ENCODE measurements around the gene DEFB114. TPM values are rescaled to one million over a fixed set of nuclear protein-coding genes. Genes with fewer than 3 reads are reported as not detected.

The DEFB114 gene
- total RNA-seq, 1 experiment from 2014 or later = not detected

DNA sequence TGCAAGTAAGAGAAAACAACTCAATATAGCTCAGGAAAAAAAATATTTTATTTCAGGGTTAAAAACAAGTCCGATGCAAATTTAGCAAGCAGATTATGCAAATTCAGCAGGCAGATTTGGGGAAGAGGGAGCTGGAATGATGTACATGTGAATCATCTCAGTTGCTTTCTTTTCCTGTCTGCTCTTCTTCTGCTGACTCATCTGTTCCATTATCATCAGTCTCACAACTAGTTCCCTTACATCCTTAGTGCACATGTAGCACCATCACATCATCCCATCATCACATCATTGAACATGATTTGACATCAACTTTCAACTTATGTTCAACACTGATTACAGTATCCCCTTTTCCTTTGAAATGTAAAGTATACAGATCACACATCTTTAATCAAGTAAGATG lies 16.9 kb upstream of the DEFB114 start:
- H3K27me3 ChIP-seq (ENCODE audit: low read length) = no peaks in the 10 kb centered on the region
- peaks cover under 1% of the 10 kb centered on the region; the same call in 1 of the 2 replicates for H3K9me3 ChIP-seq (ENCODE audit: low read length)
- no peak overlapping the region for H3K4me2 ChIP-seq (ENCODE audit: low read depth, low read length, poor library complexity, severe bottlenecking)
- H3K4me1 ChIP-seq (ENCODE audit: low read length) = no peaks in the 10 kb centered on the region
- no peak overlapping the region for H3K27ac ChIP-seq (ENCODE audit: low read length)
- no peak for DNase-seq
- H2AFZ ChIP-seq (ENCODE audit: low read length) = no peak overlapping the region
- no peak overlapping the region for H3K9ac ChIP-seq (ENCODE audit: low read length)
- no peaks in the 10 kb centered on the region; the same call in 1 of the 2 replicates for H3K9me2 ChIP-seq (replicated peaks; ENCODE audit: insufficient read depth, low read length)
- no peak overlapping the region for H3K4me3 ChIP-seq (ENCODE audit: low read length)
- H4K20me1 ChIP-seq (ENCODE audit: insufficient read depth, low read depth, low read length) = no peaks in the 10 kb centered on the region
- no peaks in the 10 kb centered on the region for H3K36me3 ChIP-seq (ENCODE audit: insufficient read depth, low read length)
- no peaks in the 10 kb centered on the region for H3K79me2 ChIP-seq (ENCODE audit: low read length)

GRCh38 chr6:49979584-49979983 lies 15.6 kb upstream of the DEFB114 start:
- no peak overlapping the region for H3K4me3 ChIP-seq (ENCODE audit: low read length)
- H3K4me1 ChIP-seq (ENCODE audit: low read length) = no peaks in the 10 kb centered on the region
- no peak overlapping the region for H3K27ac ChIP-seq (ENCODE audit: low read length)
- H4K20me1 ChIP-seq (ENCODE audit: insufficient read depth, low read depth, low read length) = no peaks in the 10 kb centered on the region
- no peak overlapping the region for H2AFZ ChIP-seq (ENCODE audit: low read length)
- no peaks in the 10 kb centered on the region; the same call in 1 of the 2 replicates for H3K9me2 ChIP-seq (replicated peaks; ENCODE audit: insufficient read depth, low read length)
- H3K9me3 ChIP-seq (ENCODE audit: low read length) = no peaks in the 10 kb centered on the region; the same call in 1 of the 2 replicates
- H3K36me3 ChIP-seq (ENCODE audit: insufficient read depth, low read length) = no peaks in the 10 kb centered on the region
- DNase-seq = no peak
- H3K4me2 ChIP-seq (ENCODE audit: low read depth, low read length, poor library complexity, severe bottlenecking) = no peak overlapping the region
- no peaks in the 10 kb centered on the region for H3K27me3 ChIP-seq (ENCODE audit: low read length)
- no peak overlapping the region for H3K9ac ChIP-seq (ENCODE audit: low read length)
- no peaks in the 10 kb centered on the region for H3K79me2 ChIP-seq (ENCODE audit: low read length)

- Histone ChIP-seq H3K4me3 (ENCODE audit: low read length) (peak overlapping the region; percentile 30; the same call in 1 of the 2 replicates), H3K9ac (ENCODE audit: low read length) (no peak overlapping the region), H2AFZ (ENCODE audit: low read length) (no peak overlapping the region), H3K36me3 (ENCODE audit: insufficient read depth, low read length) (no peaks in the 10 kb centered on the region), H3K27ac (ENCODE audit: low read length) (no peak overlapping the region), H3K4me2 (ENCODE audit: low read depth, low read length, poor library complexity, severe bottlenecking) (peak overlapping the region; percentile 44), H3K9me3 (ENCODE audit: low read length) (no peaks in the 10 kb centered on the region), H3K79me2 (ENCODE audit: low read length) (no peaks in the 10 kb centered on the region), H3K4me1 (ENCODE audit: low read length) (no peaks in the 10 kb centered on the region), H4K20me1 (ENCODE audit: insufficient read depth, low read depth, low read length) (no peaks in the 10 kb centered on the region), H3K27me3 (ENCODE audit: low read length) (no peaks in the 10 kb centered on the region), H3K9me2 (replicated peaks; ENCODE audit: insufficient read depth, low read length) (no peaks in the 10 kb centered on the region)
- DNase-seq = no peak
Observed at GRCh38 chr6:49978332-49979226, 14.6 kb upstream of the DEFB114 start.

DNA sequence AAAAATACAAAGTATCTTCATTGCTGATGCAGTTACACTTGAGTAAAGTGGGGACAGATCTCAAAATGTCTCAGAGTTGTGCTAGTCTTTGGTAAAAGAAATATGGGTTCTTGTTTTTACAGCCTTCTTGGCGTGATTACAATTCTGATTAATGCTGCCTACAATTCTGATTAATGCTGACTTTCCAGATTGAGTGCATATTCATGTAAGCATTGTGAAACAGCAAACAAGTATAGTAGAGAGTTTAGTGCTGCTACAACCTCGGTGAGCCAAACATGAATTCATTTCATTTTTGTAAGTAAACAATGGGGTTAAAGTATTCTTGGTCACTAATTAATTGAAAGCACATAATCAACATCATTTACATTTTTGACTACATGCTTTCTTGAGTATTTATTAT lies 5.6 kb upstream of the DEFB114 start, which contains the start of gene DEFB113:
TSS of gene DEFB113 (minus strand) at position 21 of the 400 bp plus-strand sequence. CDS start at position 21, 0 bp downstream.
- no peaks in the 10 kb centered on the region; the same call in 1 of the 2 replicates for H3K9me3 ChIP-seq (ENCODE audit: low read length)
- no peaks in the 10 kb centered on the region for H3K79me2 ChIP-seq (ENCODE audit: low read length)
- no peaks in the 10 kb centered on the region for H4K20me1 ChIP-seq (ENCODE audit: insufficient read depth, low read depth, low read length)
- H3K27me3 ChIP-seq (ENCODE audit: low read length) = no peaks in the 10 kb centered on the region
- no peak for DNase-seq
- H3K4me3 ChIP-seq (ENCODE audit: low read length) = no peak within 1 kb of the TSS
- no peak within 1 kb of the TSS for H3K4me2 ChIP-seq (ENCODE audit: low read depth, low read length, poor library complexity, severe bottlenecking)
- no peaks in the 10 kb centered on the region for H3K4me1 ChIP-seq (ENCODE audit: low read length)
- H3K9ac ChIP-seq (ENCODE audit: low read length) = no peak within 1 kb of the TSS
- H3K9me2 ChIP-seq (replicated peaks; ENCODE audit: insufficient read depth, low read length) = no peaks in the 10 kb centered on the region
- H3K27ac ChIP-seq (ENCODE audit: low read length) = no peak within 1 kb of the TSS
- H2AFZ ChIP-seq (ENCODE audit: low read length) = no peak within 1 kb of the TSS
- H3K36me3 ChIP-seq (ENCODE audit: insufficient read depth, low read length) = no peaks in the 10 kb centered on the region

- Histone ChIP-seq H3K9me3 (ENCODE audit: low read length) (no peaks in the 10 kb centered on the region; the same call in 1 of the 2 replicates), H3K36me3 (ENCODE audit: insufficient read depth, low read length) (no peaks in the 10 kb centered on the region), H3K79me2 (ENCODE audit: low read length) (no peaks in the 10 kb centered on the region), H3K27ac (ENCODE audit: low read length) (no peak overlapping the region), H3K4me3 (ENCODE audit: low read length) (no peak overlapping the region), H3K9ac (ENCODE audit: low read length) (no peak overlapping the region), H3K4me1 (ENCODE audit: low read length) (no peaks in the 10 kb centered on the region), H4K20me1 (ENCODE audit: insufficient read depth, low read depth, low read length) (no peaks in the 10 kb centered on the region), H2AFZ (ENCODE audit: low read length) (no peak overlapping the region), H3K4me2 (ENCODE audit: low read depth, low read length, poor library complexity, severe bottlenecking) (no peak overlapping the region), H3K27me3 (ENCODE audit: low read length) (no peaks in the 10 kb centered on the region), H3K9me2 (replicated peaks; ENCODE audit: insufficient read depth, low read length) (no peaks in the 10 kb centered on the region)
- no peak for DNase-seq
Observed at GRCh38 chr6:49966823-49967222, 2.9 kb upstream of the DEFB114 start.

- Histone ChIP-seq H3K27me3 (ENCODE audit: low read length) (no peaks in the 10 kb centered on the region), H3K9me3 (ENCODE audit: low read length) (no peaks in the 10 kb centered on the region; the same call in 1 of the 2 replicates), H3K9ac (ENCODE audit: low read length) (no peak overlapping the region), H3K79me2 (ENCODE audit: low read length) (no peaks in the 10 kb centered on the region), H2AFZ (ENCODE audit: low read length) (no peak overlapping the region), H3K4me1 (ENCODE audit: low read length) (no peaks in the 10 kb centered on the region), H4K20me1 (ENCODE audit: insufficient read depth, low read depth, low read length) (no peaks in the 10 kb centered on the region), H3K4me2 (ENCODE audit: low read depth, low read length, poor library complexity, severe bottlenecking) (no peak overlapping the region), H3K27ac (ENCODE audit: low read length) (no peak overlapping the region), H3K4me3 (ENCODE audit: low read length) (no peak overlapping the region), H3K36me3 (ENCODE audit: insufficient read depth, low read length) (no peaks in the 10 kb centered on the region), H3K9me2 (replicated peaks; ENCODE audit: insufficient read depth, low read length) (no peaks in the 10 kb centered on the region)
- no peak for DNase-seq
Observed at GRCh38 chr6:49966334-49966733, 2.4 kb upstream of the DEFB114 start.

DNA sequence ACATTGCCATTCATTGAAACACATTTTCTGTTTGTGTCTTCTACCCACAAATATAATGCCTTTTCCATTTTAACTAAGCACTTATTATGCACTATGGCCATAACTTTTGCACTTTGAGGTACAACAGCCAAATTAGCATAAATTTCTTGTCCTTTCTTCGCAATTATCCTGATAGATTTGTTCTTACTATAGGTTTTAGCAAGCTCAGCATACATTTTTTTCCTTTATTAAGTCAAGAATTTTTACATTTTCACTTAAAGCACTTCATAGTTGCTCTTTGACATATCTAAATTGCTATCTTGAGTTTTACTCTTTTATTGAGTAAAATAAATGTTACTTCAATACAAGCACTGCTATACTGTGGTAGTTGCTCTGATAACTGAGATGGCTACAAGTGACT lies 5.8 kb downstream of the DEFB114 start:
- DNase-seq = no peak
- H3K27ac ChIP-seq (ENCODE audit: low read length) = no peak overlapping the region
- H2AFZ ChIP-seq (ENCODE audit: low read length) = no peak overlapping the region
- peaks cover 3% of the 10 kb centered on the region; the same call in 1 of the 2 replicates for H3K9me3 ChIP-seq (ENCODE audit: low read length)
- no peaks in the 10 kb centered on the region for H3K9me2 ChIP-seq (replicated peaks; ENCODE audit: insufficient read depth, low read length)
- H3K9ac ChIP-seq (ENCODE audit: low read length) = no peak overlapping the region
- H4K20me1 ChIP-seq (ENCODE audit: insufficient read depth, low read depth, low read length) = no peaks in the 10 kb centered on the region
- H3K4me3 ChIP-seq (ENCODE audit: low read length) = no peak overlapping the region
- no peaks in the 10 kb centered on the region for H3K27me3 ChIP-seq (ENCODE audit: low read length)
- H3K4me2 ChIP-seq (ENCODE audit: low read depth, low read length, poor library complexity, severe bottlenecking) = no peak overlapping the region
- H3K79me2 ChIP-seq (ENCODE audit: low read length) = no peaks in the 10 kb centered on the region
- H3K36me3 ChIP-seq (ENCODE audit: insufficient read depth, low read length) = no peaks in the 10 kb centered on the region
- no peaks in the 10 kb centered on the region for H3K4me1 ChIP-seq (ENCODE audit: low read length)

GRCh38 chr6:49955847-49956246 lies 8.1 kb downstream of the DEFB114 start:
- Histone ChIP-seq H3K4me3 (ENCODE audit: low read length) (no peak overlapping the region), H3K4me2 (ENCODE audit: low read depth, low read length, poor library complexity, severe bottlenecking) (no peak overlapping the region), H2AFZ (ENCODE audit: low read length) (no peak overlapping the region), H3K4me1 (ENCODE audit: low read length) (no peaks in the 10 kb centered on the region), H3K27me3 (ENCODE audit: low read length) (no peaks in the 10 kb centered on the region), H3K27ac (ENCODE audit: low read length) (no peak overlapping the region), H3K9me3 (ENCODE audit: low read length) (peaks cover 3% of the 10 kb centered on the region; the same call in 1 of the 2 replicates), H3K9me2 (replicated peaks; ENCODE audit: insufficient read depth, low read length) (no peaks in the 10 kb centered on the region), H4K20me1 (ENCODE audit: insufficient read depth, low read depth, low read length) (no peaks in the 10 kb centered on the region), H3K9ac (ENCODE audit: low read length) (no peak overlapping the region), H3K79me2 (ENCODE audit: low read length) (no peaks in the 10 kb centered on the region), H3K36me3 (ENCODE audit: insufficient read depth, low read length) (no peaks in the 10 kb centered on the region)
- no peak for DNase-seq

Measured in Karpas-422 (cell line).